NCI-H146 treated with DMSO at 0.1 percent for 48 hours (cell line): Measurements from ENCODE around the gene AICDA.
A peak's percentile ranks its signal among the peaks of the same experiment; 100 is the strongest.
"Not testable (repeated sequence)": the region's sequence is repeated elsewhere in the genome, so short reads cannot be mapped to it uniquely, and the experiment has no call there.

Experiments
- DNase-seq: peaks from one replicate; lab custom pipeline; 2025; ENCODE audit not compliant: unreplicated experiment; lab: John Stamatoyannopoulos, UW

The AICDA gene

DNA sequence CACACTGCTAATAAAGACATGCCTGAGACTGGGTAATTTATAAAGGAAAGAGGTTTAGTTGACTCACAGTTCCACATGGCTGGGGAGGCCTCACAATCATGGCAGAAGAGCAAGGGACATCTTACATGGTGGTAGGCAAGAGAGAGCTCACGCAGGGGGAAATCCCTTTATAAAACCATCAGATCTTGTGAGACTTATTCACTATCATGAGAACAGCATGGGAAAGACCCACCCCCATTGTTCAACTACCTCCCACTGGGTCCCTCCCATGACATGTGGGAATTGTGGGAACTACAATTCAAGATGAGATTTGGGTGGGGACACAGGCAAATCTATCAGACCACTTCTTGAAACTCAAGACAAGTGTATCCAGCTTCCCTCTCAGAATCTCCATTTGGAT lies 1.2 kb upstream of the AICDA start:
- DNase-seq: not testable (repeated sequence)

DNA sequence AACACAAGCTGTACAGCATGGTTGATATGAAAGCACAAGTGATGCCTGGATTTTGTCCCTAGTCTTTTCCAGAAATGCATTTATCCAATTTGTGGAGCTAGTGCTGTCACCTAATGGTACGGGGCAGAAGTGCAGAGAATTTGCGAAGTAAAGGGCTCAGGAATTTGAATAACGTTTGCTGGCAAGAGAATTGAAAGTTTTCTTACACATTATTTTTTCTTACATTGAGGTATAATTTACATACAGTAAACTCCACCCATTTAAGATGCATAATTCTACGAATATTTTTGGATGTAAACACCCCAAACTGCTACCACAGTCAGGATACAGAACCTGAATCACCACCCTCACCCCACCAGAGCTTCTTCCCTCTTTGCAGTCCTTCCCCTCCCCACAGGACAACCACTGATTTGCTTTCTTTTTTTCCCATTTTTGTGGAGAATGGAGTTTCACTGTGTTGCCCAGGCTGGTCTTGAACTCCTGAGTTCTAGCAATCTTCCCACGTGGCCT lies 3.5 kb downstream of the AICDA start:
- DNase-seq: peak; percentile 9

DNA sequence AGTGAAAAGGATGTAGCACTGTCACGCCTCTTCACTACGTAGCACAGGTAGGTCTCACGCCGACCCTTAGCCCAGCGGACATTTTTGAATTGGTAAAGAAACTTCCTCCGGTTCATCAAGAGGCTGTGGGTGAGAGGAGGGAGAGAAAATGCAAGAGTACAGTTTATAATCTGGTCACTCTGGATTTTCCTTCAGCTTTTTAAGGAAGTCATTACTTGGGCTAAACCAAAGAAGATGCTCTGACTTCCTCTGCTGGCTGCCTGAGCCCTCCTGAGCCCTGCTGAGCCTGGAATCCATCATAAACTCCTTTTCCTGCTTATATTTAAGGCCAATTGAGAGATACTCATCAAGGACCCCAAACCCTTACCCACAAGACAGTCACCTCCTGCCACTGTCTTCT lies 5.8 kb downstream of the AICDA start:
- no peak for DNase-seq

DNA sequence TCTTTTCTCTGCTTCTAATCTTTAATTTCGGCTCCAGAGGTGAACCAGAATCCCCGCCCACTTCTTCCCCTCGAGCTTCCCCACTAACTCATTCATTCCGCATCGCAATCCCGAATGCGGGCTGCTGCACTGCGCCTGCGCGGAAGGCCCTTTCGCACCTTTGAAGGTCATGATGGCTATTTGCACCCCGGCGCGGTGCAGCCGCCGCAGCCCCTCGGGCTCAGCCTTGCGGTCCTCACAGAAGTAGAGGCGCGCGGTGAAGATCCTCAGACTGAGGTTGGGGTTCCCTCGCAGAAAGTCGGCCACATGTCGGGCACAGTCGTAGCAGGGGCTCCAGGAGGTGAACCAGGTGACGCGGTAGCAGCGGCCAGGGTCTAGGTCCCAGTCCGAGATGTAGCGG lies 7.6 kb downstream of the AICDA start:
- no peak for DNase-seq

DNA sequence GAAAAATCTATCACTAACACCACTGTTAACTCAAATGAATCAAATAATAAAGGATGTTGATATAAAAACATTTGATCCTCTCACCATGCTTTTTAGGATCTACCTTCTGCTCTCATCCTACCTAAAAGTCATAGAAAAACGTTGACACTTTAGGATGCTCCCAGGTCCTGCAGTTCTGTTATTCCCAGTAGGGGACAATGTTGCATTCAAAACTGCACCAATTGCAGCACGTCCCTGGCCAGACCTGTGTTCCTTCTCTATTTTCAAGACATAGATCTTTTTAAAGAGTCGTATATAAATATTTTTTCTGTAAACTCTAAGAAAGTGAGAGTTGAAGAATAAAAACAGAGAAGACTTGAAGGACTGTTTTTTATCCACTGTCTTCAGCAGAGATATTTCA lies 8.8 kb downstream of the AICDA start:
- DNase-seq: no peak

DNA sequence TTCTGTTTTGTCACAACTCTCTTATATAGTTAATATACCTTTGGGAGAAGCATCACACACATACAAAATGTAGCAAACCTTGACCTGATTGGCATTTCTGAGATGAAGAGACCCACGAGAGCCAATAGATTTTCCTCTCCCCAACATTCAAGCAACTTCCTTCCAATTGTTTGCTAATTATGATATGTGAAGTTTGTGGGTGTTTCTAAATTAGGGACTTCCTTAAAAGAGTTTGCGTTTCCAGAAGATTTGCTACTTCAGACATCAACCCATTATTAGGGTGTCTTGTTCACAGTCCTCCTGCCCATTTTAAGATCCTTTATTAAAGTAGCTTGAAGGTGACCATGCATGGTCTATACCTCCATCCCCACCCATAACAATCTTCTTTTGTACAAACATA lies 9.4 kb downstream of the AICDA start:
- no peak for DNase-seq

DNA sequence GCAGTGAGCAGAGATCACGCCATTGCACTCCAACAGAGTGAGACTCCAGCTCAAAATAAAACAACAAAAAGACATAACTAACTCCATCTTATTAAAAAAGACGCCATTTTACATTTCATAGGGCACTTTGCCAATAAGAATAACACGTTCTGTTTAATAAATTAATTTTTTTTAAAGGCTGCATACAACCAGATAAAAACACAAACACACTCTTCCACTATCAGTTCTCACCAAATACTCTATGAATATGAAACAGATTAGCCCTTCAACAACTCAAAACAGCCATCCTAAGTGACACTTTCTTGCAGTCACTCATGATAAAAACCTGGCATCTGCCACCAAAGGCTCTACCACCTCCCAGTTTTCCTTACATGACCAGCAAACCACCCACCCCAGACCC lies 16.1 kb downstream of the AICDA start:
- no peak for DNase-seq

DNA sequence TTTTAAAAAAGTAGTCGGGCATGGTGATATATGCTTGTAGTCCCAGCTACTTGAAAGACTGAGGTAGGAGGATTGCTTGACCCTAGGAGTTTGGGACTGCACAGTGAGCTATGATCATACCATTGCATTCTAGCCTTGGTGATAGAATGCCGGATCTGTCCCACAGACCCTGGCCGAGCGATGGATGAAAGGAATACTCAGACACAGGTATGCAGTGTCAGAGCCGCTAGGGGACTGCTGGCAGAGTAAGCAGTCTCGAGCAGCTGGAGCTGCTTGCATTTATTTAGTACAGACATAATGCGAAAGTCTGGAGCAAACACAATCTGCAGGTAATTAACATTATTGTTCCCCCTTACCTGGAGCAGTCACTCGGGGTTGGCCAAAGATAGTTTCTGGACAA lies 18.6 kb downstream of the AICDA start:
- DNase-seq: no peak

DNA sequence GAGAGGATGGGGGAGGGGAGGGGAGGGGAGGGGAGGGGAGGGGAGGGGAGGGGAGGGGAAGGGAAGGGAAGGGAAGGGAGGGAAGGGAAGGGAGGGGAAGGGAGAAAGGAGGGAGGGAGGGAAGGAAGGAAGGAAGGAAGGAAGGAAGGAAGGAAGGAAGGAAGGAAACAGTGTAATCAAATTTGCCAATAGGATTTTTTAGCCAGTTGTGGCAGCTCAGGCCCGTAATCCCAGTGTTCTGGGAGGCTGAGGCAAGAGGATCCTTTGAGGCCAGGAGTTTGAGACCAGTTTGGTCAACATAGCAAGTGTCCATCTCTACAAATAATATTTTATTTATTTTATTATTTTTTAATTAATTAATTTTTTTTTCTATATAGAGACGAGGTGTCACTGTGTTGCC lies 19.4 kb downstream of the AICDA start:
- no peak for DNase-seq

DNA sequence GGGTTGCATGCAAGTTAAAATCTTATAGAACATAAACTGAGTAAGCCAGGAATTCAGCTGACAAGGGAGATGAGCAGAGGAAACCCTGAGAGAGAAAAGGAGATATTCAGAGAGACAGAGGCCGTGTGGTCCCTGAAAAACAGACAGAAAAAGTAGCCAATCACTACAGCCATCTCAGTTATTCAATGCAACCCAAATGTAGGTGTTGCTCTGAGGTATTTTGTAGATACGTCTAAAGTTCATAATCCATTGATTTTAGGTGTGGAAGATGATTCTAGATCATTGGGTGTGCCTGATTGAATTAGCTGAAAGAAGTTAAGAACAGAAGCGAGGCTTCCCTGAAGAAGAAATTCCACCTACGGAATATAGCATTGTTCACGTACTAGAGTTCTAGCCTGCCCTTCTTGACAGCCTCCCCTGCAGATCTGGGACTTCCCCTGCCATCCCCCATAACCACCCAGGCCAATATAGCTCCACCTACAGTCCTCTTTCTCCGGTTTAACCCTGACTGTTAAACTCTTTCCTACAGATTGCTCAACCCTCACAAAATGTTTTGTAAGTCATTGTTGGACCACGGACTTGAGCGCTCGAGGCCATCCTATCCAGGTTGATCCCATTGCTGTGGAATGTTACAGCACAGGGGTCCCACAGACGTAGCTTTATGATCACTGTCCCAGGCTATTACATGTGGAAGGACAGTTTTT lies 21.7 kb downstream of the AICDA start:
- no peak for DNase-seq

DNA sequence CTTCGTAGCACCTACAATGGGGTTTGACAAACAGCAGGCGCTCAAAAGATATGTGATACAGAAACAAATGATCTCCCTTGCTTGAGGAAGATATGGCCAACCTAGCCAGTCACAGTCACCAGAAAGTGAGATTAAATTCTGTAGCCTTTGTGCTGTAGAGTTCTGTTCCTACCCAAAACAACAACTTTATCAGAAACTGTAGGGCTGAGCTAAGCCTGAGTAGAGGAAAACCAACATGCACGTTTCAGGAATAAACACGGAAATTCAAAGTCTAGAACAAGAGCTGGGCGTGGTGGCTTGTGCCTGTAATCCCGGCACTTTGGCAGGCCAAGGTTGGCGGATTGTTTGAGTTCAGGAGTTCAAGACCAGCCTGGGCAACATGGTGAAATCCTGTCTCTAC lies 23.0 kb downstream of the AICDA start:
- no peak for DNase-seq

DNA sequence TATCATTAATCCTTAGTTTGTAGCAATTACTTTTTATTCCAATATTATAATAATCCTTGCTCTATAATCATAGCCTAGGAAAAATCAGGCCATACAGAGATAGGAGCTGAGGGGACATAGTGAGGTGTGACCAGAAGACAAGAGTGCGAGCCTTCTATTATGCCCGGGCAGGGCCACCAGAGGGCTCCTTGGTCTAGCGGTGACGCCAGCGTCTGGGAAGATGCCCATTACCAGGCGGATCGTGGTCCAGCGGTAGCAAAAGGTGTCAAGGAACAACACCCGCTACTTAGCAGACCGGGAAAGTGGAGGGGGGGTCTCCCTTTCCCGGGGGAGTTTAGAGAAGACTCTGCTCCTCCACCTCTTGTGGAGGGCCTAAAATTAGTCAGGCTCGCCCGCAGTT lies 28.2 kb downstream of the AICDA start:
- not testable (repeated sequence) for DNase-seq

DNA sequence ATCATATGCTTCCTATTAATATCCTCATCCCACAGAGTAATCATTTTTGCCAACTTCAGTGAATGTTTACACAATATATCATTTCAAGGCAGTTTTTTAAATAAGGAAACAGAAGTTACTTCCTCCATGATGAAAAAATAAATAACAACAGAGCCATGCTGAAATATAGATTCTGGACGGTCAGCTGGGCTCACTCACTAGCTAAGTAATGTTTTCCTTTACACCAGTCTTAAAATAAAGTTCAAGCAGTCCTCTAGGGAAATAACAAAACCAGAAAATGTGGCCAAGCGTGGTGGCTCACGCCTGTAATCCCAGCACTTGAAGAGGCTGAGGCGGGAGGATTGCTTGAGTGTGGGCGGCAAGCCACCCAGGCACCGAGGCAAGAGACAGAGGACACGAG lies 28.7 kb downstream of the AICDA start:
- no peak for DNase-seq

DNA sequence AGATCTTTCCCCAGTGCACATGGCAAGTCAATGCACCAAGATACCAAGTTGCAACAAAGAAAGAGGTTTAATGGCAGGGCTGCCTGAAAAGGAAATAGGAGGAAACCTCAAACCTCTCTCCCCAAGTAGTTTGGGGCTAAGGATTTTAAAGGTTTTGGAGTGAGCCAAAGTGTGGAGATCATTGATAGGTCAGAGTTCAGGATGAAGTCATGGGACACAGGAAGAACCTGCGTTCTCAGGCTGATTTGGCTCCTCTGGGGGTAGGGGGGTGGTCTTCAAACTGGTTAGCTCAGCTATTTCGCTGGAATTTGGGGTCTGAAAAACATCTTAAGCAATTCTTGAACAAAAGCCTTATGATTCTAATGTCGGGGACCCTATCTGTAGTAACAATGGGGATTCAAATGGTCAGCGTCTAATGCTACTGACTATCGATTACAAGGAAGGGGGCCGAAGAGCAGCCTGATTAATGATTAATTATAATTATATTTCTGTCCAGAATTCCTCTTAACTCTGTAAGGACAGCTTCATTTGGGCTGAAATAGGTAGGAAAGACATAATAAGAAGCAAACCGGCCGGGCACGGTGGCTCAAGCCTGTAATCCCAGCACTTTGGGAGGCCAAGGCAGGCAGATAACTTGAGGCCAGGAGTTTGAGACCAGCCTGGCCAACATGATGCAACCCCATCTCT lies 31.4 kb downstream of the AICDA start:
- no peak for DNase-seq

DNA sequence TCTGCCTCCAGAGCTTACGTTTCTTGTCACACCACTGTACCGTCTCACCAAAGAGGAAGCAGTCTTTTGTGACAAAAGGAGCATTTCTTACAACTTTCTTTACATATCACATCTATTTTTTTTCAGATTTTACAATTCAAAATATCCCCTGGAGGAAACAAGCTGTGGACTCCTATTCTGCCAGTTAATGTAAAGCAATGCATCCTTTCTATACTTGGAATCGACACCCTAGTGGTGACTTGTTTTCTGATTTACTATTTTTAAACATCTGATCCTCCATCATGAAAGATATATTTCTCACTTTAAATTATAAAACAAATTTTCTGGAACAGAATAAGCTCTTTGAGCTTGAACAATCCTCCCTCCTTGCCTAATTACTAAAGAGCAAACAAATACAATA lies 34.8 kb downstream of the AICDA start:
- no peak for DNase-seq

DNA sequence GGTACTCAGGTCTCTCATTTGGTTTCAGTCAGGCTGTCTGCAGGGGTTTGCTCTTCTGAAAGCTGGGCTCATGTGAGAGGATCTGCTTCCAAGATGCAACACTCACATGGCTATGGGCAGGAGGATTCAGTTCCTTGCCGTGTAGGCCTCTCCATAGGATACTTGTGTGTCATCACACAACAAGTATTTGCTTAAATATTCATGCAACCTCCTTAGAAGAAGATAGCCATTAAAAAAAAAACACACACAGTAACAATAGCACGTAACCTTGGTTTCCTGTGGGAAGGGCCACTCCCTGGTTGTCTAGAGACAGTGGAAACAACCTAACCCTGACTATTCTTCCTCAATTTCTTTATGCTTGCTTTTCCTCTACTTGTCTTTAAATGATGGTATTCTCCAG lies 40.2 kb downstream of the AICDA start:
- no peak for DNase-seq

DNA sequence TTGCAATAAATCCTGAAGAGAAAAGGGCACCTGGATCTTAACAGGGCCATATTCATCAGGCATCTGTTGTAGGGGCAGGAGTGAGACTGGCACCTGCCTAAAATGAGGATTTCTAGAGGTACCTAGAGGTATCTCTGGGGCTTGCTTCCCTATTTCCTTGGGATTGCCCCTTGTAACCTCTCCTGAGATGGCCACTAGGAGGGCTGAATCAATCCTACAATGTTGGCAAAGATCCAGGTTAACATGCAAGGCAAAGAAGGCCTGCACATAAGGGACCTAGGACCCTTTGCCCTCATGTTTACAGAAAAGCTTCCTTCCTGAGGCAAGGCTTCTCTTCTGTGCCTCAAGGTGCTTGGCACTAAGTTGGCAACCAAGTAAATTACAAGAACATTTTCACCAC lies 46.1 kb downstream of the AICDA start:
- no peak for DNase-seq

DNA sequence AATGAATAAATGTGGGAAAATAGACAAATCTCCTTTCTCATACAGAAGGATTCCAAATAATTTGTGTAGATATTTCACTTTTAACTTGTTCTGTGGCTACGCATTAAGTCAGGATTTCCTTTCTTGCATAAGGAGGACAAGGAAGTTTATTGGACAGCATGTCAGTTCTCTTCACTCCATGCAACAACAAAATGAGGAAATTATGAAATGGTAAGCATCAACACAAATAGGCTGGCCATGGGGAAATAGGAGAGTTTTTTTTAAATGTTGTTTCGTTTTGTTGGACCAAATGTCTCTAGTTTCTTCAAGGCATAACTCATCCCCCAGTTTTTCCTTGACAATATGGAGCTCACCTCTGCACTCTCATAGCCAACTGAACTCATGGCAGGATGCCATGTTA lies 46.6 kb downstream of the AICDA start:
- DNase-seq: not testable (repeated sequence)

DNA sequence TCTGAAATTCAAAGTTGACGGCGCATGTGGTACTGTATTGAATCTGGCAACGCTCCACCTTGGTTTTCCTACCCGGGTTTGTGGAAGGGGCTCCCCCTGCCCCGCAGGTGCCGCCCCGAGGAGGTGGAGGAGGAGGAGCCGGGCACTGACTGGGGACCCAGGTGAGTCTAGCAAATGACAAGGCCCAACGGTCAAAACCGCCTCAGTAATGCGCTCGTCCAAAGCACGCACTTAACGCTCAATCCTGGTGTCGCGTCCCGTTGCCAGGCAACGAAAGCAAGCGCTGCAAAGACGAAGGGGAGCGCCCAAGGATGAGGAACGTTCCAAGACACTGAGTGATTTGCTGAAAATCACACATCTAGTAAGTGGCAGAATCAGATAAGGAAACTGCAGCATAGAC lies 48.0 kb downstream of the AICDA start:
- DNase-seq: no peak

DNA sequence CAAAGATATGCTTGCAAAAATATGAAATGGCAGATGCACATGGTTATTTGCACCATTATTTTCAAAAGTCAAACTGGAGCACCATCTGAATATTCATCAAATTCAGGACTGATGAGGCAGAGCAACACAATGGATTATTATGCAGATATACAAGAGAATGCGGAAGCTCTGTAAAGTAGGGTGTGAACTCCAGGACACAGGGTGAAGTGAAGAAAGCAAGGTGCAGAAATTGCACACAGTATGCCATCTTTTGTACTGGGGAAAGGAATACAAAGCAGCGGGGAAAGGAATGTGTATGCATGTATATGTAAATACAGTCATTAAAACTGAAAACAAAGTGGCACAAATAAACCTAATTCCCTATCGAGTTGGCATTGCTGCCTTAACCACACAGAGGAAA lies 49.3 kb downstream of the AICDA start:
- no peak for DNase-seq

DNA sequence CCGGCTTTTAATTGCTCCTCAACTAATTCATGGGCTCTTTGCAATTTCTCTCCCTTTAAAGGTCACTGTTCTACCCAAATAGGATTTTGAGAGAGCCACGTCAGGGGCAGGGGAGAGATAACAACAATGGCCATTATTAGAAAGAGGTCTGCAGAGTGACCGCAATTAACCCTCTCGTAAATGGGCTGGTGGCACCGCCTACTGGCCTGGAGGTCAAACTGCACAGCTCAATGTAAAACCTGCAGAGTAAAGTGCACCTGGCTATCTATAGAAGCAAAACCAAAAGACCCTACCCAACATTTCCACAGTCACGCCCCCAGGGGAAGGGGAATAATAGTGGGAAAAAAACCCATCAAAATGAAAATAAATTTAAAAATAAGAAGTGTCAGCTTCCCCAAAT lies 50.3 kb downstream of the AICDA start:
- DNase-seq: no peak

DNA sequence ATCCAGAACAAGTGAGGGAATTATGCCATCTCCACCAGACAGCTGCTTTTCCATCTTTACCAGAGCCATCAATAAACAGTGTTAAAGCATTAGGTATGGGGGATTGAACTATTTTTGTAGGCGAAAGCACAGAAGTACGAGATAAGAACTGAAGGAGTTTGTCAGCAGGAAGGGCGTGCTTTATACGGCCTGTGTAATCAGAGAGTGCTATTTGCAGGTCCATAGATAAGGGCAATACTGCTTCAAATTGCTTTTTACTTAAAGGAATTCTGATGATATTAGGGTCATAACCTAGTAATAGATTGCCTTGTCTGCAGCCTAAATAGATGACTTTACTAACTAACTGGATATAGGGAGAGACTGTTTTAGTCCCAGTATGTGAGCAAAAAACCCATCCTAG lies 51.6 kb downstream of the AICDA start:
- no peak for DNase-seq

DNA sequence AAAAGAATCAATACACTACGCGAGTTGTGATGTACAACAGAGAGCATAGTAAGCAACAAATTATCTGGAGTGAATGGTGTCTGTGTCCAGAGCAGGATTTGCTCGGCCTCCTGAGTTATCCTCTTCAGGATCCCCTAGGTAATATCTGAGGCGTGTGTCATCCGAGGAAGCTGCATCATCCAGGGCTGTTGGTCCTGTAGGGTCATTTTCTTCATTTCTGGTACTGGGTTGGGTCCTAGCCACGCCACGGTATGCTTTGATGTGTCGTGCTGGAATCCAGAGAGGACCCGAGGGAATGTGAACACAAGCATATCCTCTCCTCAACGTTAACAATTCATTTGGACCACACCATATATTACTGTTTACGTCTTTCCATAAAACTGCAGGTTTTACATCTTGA lies 53.0 kb downstream of the AICDA start:
- DNase-seq: no peak
